ENCODE results near the gene MGME1. TPM values are rescaled to one million over a fixed set of nuclear protein-coding genes. Genes with fewer than 3 reads are reported as not detected.

The MGME1 gene
- total and polyA plus RNA-seq, 2 of the 13 experiments (the other 11 are each of a cell fraction or from before 2014, with no cell fraction given), result 36.7 to 66.6 TPM

DNA sequence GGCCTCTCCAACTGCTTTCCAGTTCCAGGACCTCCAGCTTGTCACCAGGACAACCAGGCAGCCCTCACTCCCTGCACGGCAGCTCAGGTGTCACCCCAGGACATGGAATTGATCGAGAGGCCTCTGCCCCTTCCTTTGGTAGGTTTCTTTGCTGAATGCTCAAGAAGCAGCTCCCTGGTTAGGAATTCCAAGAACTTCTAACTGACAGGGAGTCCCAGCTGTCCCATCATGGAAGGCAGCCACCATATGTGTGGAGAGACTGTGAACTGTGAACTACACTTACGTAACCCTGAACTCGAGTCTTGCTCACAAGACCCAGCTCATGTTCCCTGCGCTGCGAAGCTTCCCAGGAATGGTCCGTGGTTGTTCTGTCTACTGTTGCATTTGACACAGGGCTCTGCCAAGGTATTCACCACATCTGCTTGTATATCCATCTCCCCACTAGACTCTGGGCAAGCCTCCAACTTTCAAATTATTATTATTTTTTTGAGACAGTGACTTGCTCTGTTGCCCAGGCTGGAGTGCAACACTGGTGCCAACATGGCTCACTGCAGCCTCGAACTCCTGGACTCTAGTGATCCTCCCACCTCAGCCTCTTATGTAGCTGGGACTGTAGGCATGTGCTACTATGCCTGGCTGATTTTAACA lies 35.7 kb downstream of the MGME1 start (continued):
- TF ChIP-seq NCOA2 (CRISPR knock-in tag; IDR thresholded peaks at IDR 0.05), result 0 out of 2 replicates have a peak, but pooled peaks have one; percentile 30
- 0 out of 2 replicates have a peak, but pooled peaks have one; percentile 28 for TF ChIP-seq ELF4 (CRISPR knock-in tag; IDR thresholded peaks at IDR 0.05; ENCODE audit: borderline replicate concordance)
- TF ChIP-seq RXRB (CRISPR knock-in tag; IDR thresholded peaks at IDR 0.05; ENCODE audit: borderline replicate concordance), result peak; percentile 31; the same call in 1 of the 2 replicates
- 0 out of 2 replicates have a peak, but pooled peaks have one; percentile 35 for TF ChIP-seq SPEN (CRISPR knock-in tag; IDR thresholded peaks at IDR 0.05; ENCODE audit: low read depth)
- no peak for TF ChIP-seq TBP (CRISPR knock-in tag; IDR thresholded peaks at IDR 0.05)
- peak; percentile 21; the same call in 1 of the 2 replicates for TF ChIP-seq HNF4G (IDR thresholded peaks at IDR 0.05; ENCODE audit: borderline replicate concordance, low read depth, low read length)
- peak; percentile 66 for TF ChIP-seq HNF4G (CRISPR knock-in tag; IDR thresholded peaks at IDR 0.05; ENCODE audit: borderline replicate concordance, low read depth)
- TF ChIP-seq ZIK1 (CRISPR knock-in tag; IDR thresholded peaks at IDR 0.05; ENCODE audit: borderline replicate concordance, low read depth), result 0 out of 2 replicates have a peak, but pooled peaks have one; percentile 40
- TF ChIP-seq KDM2A (CRISPR knock-in tag; IDR thresholded peaks at IDR 0.05; ENCODE audit: borderline replicate concordance, low read depth), result peak; percentile 68
- TF ChIP-seq REL (CRISPR knock-in tag; conservative IDR thresholded peaks at IDR 0.05), result 0 out of 2 replicates have a peak, but pooled peaks have one; percentile 35
- TF ChIP-seq NFKB2 (CRISPR knock-in tag; IDR thresholded peaks at IDR 0.05; ENCODE audit: borderline replicate concordance), result 0 out of 2 replicates have a peak, but pooled peaks have one; percentile 52
- 0 out of 2 replicates have a peak, but pooled peaks have one; percentile 19 for TF ChIP-seq ZNF350 (CRISPR knock-in tag; IDR thresholded peaks at IDR 0.05; ENCODE audit: borderline replicate concordance, low read depth)
- 0 out of 2 replicates have a peak, but pooled peaks have one; percentile 26 for TF ChIP-seq SRY (CRISPR knock-in tag; IDR thresholded peaks at IDR 0.05)
- TF ChIP-seq PITX1 (CRISPR knock-in tag; IDR thresholded peaks at IDR 0.05), result 0 out of 2 replicates have a peak, but pooled peaks have one; percentile 14
- TF ChIP-seq HMG20A (CRISPR knock-in tag; IDR thresholded peaks at IDR 0.05; ENCODE audit: borderline replicate concordance), result 0 out of 2 replicates have a peak, but pooled peaks have one; percentile 26
- peak; percentile 53; the same call in 1 of the 2 replicates for TF ChIP-seq RXRA (CRISPR knock-in tag; IDR thresholded peaks at IDR 0.05)
- peak; percentile 43; the same call in 1 of the 2 replicates for TF ChIP-seq RARA (CRISPR knock-in tag; IDR thresholded peaks at IDR 0.05)
- TF ChIP-seq ZNF143 (CRISPR knock-in tag; IDR thresholded peaks at IDR 0.05), result no peak
- TF ChIP-seq TRIM24 (CRISPR knock-in tag; IDR thresholded peaks at IDR 0.05), result no peak
- no peak for TF ChIP-seq MTF2 (CRISPR knock-in tag; IDR thresholded peaks at IDR 0.05; ENCODE audit: borderline replicate concordance)
- no peak for TF ChIP-seq ZNF253 (CRISPR knock-in tag; IDR thresholded peaks at IDR 0.05; ENCODE audit: borderline replicate concordance)
- TF ChIP-seq GFI1 (CRISPR knock-in tag; IDR thresholded peaks at IDR 0.05; ENCODE audit: borderline replicate concordance), result 0 out of 2 replicates have a peak, but pooled peaks have one; percentile 34
- peak; percentile 55; the same call in 1 of the 2 replicates for TF ChIP-seq KAT7 (CRISPR knock-in tag; IDR thresholded peaks at IDR 0.05; ENCODE audit: borderline replicate concordance)
- no peak for TF ChIP-seq ZNF629 (CRISPR knock-in tag; conservative IDR thresholded peaks at IDR 0.05)
- TF ChIP-seq, protein P1, sequence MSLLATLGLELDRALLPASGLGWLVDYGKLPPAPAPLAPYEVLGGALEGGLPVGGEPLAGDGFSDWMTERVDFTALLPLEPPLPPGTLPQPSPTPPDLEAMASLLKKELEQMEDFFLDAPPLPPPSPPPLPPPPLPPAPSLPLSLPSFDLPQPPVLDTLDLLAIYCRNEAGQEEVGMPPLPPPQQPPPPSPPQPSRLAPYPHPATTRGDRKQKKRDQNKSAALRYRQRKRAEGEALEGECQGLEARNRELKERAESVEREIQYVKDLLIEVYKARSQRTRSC (CRISPR knock-in tag; IDR thresholded peaks at IDR 0.05; ENCODE audit: low read depth), result no peak
- 0 out of 2 replicates have a peak, but pooled peaks have one; percentile 19 for TF ChIP-seq HMG20B (CRISPR knock-in tag; conservative IDR thresholded peaks at IDR 0.05)
- no peak for TF ChIP-seq ZNF75D (CRISPR knock-in tag; IDR thresholded peaks at IDR 0.05; ENCODE audit: borderline replicate concordance)
- 0 out of 2 replicates have a peak, but pooled peaks have one; percentile 7 for TF ChIP-seq UBTF (CRISPR knock-in tag; IDR thresholded peaks at IDR 0.05)
- 0 out of 2 replicates have a peak, but pooled peaks have one; percentile 15 for TF ChIP-seq CCDC6 (CRISPR knock-in tag; IDR thresholded peaks at IDR 0.05)

Data from HepG2 (cell line).